HG02623 (cell line): Measurements from ENCODE around the gene NECTIN2.
A peak's percentile ranks its signal among the peaks of the same experiment; 100 is the strongest.
"Not testable (repeated sequence)": the region's sequence is repeated elsewhere in the genome, so short reads cannot be mapped to it uniquely, and the experiment has no call there.

Source experiments
- ATAC-seq: cut with Tn5 transposase; IDR thresholded peaks from one replicate; pipeline ENCODE4 v1.9.1; 2021; ENCODE audit warnings: moderate library complexity; ENCODE audit not compliant: unreplicated experiment

Gene NECTIN2

GRCh38 chr19:44882063-44882462 is 36.0 kb downstream of the NECTIN2 start:
- no peak for ATAC-seq

- not testable (repeated sequence) for ATAC-seq
Observed at GRCh38 chr19:44882619-44883397, 36.7 kb downstream of the NECTIN2 start.

DNA sequence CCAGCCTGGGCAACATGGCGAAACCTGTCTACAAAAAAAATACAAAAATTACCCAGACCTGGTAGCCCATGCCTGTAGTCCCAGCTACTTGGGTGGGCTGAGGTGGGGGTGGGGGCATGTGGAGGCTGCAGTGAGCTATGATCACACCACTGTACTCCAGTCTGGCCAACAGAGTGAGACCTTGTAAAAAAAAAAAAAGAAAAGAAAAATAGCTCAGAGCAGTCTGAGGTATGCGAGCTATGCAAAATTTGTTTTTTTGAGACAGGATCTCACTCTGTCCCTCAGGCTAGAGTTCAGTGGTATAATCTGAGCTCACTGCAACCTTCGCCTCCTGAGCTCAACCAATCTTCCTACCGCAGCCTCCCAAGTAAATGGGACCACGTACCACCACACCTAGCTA is 37.8 kb downstream of the NECTIN2 start:
- ATAC-seq = no peak

- no peak for ATAC-seq
Observed at GRCh38 chr19:44884566-44884965, 38.5 kb downstream of the NECTIN2 start.

DNA sequence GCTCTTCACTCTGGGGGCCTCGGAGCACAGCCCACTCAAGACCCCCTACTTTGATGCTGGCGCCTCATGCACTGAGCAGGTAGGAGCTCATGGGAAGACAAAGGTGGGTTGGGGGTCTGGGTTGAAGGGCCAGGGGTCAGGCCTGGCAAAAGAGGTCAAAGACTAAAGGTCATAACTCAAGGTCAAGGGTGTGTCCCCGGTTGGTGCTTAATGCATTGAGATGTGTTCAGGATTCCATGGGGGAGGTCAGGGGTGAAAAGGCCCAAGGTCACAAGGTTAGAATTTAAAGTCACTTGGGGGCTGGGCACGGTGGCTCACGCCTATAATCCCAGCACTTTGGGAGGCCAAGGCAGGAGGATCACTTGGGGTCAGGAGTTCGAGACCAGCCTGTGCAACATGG is 40.0 kb downstream of the NECTIN2 start:
- ATAC-seq = no peak

DNA sequence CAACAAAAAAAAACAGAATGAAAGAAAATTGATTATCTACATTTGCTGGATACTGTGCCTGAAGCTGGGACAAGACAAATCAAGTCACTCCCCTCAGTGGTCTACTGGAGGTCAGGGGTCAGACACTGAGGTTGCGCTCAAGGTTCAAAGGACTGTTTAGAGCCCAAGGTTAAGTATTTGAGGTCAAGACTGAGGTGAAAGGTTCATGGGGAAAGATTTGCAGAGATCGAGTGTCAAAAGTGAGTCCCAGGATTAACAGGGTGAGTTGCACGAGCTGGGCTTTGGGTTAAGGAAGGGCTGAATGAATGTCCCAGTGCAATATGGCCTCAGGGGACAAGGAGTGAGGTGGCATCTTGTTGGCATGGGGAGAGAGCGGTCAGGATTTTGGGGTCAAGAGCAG is 41.6 kb downstream of the NECTIN2 start:
- ATAC-seq = no peak

GRCh38 chr19:44888335-44888734 is 42.2 kb downstream of the NECTIN2 start:
- ATAC-seq = not testable (repeated sequence)

GRCh38 chr19:44889830-44890365 is 43.8 kb downstream of the NECTIN2 start:
- no peak for ATAC-seq

DNA sequence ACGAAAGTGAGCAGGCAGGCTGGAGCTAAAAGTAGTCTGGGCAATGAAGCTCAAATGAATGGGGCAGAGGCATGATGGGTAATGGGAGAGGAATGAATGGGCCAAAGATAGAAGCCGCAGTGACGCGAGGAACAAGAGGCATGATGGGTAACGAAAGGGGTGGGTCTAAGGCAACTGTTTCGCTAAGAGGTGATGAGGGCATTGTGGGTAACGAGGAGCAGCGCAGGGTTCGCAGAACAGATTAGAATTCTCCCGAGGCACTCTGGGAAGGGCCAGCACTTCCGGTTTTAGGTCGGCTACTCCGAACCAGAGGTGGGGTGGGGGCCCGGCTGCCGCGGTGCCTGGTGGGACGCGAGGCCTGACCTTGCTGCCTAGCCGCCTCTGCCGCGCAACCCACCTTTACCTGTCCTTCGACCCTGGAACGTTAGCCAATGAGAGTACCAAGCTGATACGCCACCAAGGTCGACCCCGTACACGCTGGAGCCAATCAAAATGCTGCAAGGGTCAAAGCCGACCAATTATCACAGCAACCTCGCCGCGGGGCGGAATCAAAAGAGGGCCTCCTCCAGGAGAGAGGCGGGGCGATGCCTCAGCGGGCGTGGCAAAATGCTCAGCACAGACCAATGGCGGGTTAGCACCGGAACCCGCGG is 44.4 kb downstream of the NECTIN2 start:
- ATAC-seq = peak; percentile 78

GRCh38 chr19:44891016-44891882 is 45.2 kb downstream of the NECTIN2 start, which contains the start of gene TOMM40:
Gene TOMM40 (plus strand): TSS chr19:44891254. CDS start chr19:44891416, 162 bp downstream.
- ATAC-seq = no peak

GRCh38 chr19:44892932-44893331 is 46.8 kb downstream of the NECTIN2 start:
- no peak for ATAC-seq

DNA sequence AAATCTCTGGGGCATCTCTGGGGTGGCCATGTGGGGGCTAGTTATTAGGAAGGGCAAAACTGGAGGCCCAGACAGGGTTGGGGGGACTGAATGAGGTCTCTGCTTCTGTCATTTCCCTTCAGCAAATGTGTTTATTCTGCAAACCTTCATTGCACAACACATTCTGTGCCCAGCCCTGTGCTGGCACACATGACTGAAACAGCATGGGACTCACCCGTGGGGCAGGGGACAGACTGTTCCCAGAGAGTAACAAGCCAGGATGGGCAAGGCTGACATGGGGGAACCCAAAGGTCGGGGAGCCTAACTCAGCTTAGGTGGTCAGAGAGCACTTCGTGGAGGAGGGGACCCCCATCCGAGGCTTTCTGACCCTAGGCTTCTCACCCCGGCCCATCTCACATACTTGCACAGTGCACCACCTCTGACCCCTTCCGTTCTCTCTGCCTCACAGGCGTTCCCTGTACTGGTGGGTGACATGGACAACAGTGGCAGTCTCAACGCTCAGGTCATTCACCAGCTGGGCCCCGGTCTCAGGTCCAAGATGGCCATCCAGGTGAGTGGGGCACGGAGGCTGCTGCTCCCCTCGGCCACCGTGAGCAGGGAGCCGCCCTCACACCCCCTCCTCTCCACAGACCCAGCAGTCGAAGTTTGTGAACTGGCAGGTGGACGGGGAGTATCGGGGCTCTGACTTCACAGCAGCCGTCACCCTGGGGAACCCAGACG is 47.4 kb downstream of the NECTIN2 start:
- no peak for ATAC-seq

- ATAC-seq = no peak
Observed at GRCh38 chr19:44894052-44894400, 47.9 kb downstream of the NECTIN2 start.

DNA sequence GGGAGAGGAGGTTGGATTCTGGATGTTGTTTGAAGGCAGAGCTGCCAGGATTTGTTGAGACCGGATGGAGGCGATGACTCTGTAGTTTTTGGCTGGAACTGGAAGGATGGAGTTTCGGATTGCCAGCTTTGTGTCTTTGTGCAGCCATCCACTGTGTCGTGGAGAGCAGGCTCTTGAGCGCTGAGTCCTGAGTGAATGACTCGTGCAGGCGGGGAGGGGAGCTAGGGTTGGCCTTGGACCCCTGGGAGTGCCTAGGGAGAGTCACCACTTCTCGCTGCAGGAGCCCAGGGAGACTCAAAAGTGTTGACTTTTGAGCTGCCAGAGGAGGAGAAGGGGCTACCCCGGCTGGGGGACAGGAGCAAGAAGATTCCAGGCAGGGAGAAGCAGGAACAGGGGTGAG is 48.8 kb downstream of the NECTIN2 start:
- no peak for ATAC-seq

DNA sequence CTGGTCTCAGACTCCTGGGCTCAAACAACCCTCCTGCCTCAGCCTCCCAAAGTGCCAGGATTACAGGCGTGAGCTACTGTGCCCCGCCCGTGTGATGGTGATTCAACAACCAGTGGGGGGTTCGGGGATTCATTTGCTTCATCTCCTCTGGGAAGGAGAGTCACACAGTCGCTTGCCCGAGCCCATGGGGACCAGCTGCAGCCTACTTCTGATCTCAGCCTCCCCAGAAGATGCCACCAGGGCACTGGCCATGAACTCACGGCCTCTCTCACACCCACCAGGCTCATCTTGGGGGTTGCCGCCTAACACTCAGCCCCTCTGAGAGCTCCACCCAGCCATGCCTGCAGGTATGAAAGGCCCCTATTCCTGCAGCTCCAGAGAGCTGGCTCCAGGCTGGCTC is 51.7 kb downstream of the NECTIN2 start:
- no peak for ATAC-seq

DNA sequence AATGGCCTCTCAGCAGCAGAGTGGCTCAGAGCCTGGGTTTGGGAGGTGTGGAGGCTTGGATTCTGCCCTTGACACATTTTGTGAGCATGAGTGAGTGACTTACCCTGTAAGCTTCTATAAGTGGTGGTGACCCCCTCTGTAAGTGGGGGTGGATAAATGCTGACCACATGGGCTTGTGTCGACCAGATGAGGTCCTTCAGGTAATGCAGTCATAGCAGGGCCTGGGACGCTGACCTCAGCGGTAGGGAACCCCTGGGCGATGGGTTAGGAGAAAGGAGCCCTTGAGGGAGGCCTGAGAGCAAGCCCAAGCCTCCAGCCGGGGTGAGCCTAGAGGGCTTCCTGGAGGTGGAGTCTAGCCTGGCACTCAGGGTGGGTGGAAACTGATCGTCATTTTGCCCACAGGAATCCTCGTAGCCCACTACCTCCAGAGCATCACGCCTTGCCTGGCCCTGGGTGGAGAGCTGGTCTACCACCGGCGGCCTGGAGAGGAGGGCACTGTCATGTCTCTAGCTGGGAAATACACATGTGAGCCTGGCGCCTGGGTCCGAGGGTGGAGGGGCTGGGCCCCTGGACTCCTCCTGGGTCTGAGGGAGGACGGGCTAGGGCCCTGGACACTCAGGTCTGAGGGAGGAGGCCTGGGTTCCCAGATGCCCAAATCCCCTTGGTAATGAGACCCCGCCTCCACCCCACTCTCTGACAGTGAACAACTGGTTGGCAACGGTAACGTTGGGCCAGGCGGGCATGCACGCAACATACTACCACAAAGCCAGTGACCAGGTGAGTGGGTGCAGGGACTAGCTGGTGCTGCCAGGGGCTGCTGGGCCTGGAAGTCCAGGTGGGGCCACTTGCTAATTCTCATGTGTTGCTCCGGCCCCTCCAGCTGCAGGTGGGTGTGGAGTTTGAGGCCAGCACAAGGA is 54.5 kb downstream of the NECTIN2 start:
- no peak for ATAC-seq

- ATAC-seq = no peak
Observed at GRCh38 chr19:44903216-44903601, 57.1 kb downstream of the NECTIN2 start.

DNA sequence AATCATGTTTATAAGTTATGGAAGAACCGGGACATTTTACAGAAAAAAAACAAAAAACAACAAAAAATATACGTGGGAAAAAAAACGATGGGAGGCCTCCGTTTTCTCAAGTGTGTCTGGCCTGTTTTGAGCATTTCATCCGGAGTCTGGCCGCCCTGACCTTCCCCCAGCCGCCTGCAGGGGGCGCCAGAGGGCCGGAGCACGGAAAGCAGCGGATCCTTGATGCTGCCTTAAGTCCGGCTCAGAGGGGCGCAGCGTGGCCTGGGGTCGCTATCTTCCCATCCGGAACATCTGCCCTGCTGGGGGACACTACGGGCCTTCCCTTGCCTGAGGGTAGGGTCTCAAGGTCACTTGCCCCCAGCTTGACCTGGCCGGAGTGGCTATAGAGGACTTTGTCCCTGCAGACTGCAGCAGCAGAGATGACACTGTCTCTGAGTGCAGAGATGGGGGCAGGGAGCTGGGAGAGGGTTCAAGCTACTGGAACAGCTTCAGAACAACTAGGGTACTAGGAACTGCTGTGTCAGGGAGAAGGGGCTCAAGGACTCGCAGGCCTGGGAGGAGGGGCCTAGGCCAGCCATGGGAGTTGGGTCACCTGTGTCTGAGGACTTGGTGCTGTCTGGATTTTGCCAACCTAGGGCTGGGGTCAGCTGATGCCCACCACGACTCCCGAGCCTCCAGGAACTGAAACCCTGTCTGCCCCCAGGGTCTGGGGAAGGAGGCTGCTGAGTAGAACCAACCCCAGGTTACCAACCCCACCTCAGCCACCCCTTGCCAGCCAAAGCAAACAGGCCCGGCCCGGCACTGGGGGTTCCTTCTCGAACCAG is 57.7 kb downstream of the NECTIN2 start:
- ATAC-seq = no peak
